Kidney epithelial cell (primary cell): Measurements from ENCODE around the gene GLI1. TPM values are rescaled to one million over a fixed set of nuclear protein-coding genes. Genes with fewer than 3 reads are reported as not detected.

ENCODE experiments used
- DNase-seq: peaks from one replicate; pipeline ENCODE4 v3.0.0-alpha.2; 2010; ENCODE audit warnings: low read depth
- H3K27me3 ChIP-seq: 2 replicates; pipeline ENCODE4 v1.6.0; 2011; ENCODE audit warnings: low read length; ENCODE audit not compliant: control insufficient read depth, insufficient read depth
- H3K36me3 ChIP-seq: 2 replicates; pipeline ENCODE4 v1.5.1; 2011; ENCODE audit warnings: low read length; ENCODE audit not compliant: control insufficient read depth, insufficient read depth
- H3K4me3 ChIP-seq: 2 replicates; pipeline ENCODE4 v1.5.1; 2011; ENCODE audit warnings: low read depth, mild to moderate bottlenecking, control low read depth, low read length
- total RNA-seq: library from RNA; depleted of rRNA; stranded (reverse); fragments of >200 nt; gene quantifications from 2 replicates; pipeline ENCODE4 v1.2.3, GENCODE V29; 2015
- TF ChIP-seq, protein P1 (sequence below): IDR thresholded peaks from 2 replicates; pipeline ENCODE4 v1.5.1; 2011; ENCODE audit warnings: mild to moderate bottlenecking, moderate library complexity, low read length, control low read depth, inconsistent platforms; ENCODE audit not compliant: insufficient read depth, poor library complexity, severe bottlenecking

Gene GLI1
- total RNA-seq, 1 donor from 2014 or later: 1.6 TPM

DNA sequence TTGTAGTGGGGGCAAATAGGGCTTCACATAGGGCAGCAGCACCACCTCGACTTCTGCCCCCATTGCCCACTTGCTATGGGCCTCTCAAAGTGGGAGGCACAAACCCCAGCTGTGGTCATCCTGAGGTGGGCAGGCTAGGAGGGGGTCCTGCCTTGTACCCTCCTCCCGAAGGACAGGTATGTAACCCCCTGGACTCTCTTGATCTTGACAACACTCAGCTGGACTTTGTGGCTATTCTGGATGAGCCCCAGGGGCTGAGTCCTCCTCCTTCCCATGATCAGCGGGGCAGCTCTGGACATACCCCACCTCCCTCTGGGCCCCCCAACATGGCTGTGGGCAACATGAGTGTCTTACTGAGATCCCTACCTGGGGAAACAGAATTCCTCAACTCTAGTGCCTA, 12.1 kb downstream of the GLI1 start:
- H3K4me3 ChIP-seq: no peak overlapping the region
- no peak for DNase-seq
- TF ChIP-seq, protein P1, sequence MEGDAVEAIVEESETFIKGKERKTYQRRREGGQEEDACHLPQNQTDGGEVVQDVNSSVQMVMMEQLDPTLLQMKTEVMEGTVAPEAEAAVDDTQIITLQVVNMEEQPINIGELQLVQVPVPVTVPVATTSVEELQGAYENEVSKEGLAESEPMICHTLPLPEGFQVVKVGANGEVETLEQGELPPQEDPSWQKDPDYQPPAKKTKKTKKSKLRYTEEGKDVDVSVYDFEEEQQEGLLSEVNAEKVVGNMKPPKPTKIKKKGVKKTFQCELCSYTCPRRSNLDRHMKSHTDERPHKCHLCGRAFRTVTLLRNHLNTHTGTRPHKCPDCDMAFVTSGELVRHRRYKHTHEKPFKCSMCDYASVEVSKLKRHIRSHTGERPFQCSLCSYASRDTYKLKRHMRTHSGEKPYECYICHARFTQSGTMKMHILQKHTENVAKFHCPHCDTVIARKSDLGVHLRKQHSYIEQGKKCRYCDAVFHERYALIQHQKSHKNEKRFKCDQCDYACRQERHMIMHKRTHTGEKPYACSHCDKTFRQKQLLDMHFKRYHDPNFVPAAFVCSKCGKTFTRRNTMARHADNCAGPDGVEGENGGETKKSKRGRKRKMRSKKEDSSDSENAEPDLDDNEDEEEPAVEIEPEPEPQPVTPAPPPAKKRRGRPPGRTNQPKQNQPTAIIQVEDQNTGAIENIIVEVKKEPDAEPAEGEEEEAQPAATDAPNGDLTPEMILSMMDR: no peak
- H3K27me3 ChIP-seq: peaks cover 66% of the 10 kb centered on the region
- H3K36me3 ChIP-seq: no peaks in the 10 kb centered on the region

DNA sequence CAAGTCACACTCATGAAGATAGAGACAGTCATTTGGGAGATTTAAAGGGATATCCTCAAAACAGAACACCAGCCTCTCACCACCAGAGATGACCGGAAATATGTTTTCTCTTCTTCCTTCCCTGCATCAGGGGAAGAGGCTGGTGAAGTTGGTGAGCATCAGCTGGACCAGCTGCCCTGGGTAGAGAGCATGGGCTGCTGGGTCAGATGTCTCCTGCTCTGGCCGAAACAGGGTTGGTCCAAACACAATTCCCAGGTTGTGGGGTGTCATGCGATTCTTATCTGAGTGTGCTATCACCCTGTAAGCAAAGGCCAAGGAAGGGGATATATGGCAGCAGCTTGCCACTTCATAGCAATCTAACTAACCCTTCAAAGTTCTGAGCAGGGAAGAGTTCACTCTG, 12.8 kb downstream of the GLI1 start:
- no peak for DNase-seq
- Histone ChIP-seq H3K4me3 (no peak overlapping the region), H3K27me3 (peaks cover 71% of the 10 kb centered on the region), H3K36me3 (no peaks in the 10 kb centered on the region)
- TF ChIP-seq, protein P1: no peak

DNA sequence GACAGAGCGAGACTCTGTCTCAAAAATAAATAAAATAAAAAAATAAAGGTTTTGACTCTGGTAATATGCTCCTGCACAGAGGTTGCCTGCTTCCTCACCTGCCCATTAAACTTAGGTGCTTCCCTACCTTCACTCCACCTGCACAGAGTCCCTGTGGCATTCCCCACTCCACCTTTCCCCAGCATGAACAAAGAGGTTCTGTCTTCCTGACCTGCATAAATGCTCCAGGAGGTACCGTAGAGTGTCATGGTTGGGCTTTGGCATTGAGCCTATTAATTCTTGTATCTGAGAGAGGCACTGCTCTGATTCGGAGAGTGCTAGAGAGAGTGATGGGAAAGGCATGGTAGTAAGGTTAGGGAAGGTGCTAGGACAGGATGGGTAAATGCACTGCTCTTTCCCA, 13.8 kb downstream of the GLI1 start:
- TF ChIP-seq, protein P1: no peak
- no peak overlapping the region for H3K4me3 ChIP-seq
- no peaks in the 10 kb centered on the region for H3K36me3 ChIP-seq
- peaks cover 68% of the 10 kb centered on the region for H3K27me3 ChIP-seq
- DNase-seq: no peak

DNA sequence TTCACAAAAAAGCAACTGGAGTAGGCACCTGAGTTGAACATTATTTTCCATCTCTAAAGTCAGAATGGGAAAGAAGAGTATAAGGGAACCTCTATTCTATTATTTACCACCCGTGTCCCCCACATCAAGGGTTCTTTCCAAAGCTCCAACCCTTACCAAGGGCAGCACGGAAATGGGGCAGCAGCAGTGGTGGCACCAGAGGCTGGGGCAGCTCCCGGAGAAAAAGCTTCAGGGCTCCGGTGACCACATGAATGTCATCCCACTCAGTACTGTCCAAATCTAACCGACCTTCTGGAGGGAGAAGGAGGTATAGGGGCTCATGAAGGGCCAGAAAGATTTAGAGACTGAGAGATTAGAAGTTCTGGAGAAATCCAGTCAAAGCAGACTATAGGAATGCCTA, 14.3 kb downstream of the GLI1 start:
- TF ChIP-seq, protein P1: no peak
- H3K27me3 ChIP-seq: peaks cover 68% of the 10 kb centered on the region
- H3K4me3 ChIP-seq: no peak overlapping the region
- DNase-seq: no peak
- H3K36me3 ChIP-seq: no peaks in the 10 kb centered on the region

DNA sequence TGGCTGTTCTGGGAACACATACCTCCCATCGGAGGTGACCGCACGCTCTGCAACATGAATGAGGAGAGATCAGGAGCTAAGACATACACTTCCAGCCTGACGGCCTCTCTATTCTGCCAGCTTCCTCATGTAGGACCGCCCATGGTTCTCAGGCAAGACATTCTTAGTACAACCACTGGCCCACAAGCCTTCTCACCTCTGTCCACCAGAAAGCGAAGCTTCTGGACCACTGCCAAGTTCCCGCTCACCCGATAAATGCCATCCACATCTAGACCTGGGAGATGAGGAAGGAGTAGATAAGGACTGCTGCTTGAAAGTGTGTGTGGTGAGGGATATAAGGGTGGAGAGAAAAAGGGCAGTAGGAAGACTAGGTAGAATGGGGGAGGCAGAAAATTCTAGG, 14.8 kb downstream of the GLI1 start:
- TF ChIP-seq, protein P1: no peak
- Histone ChIP-seq H3K27me3 (peaks cover 63% of the 10 kb centered on the region), H3K4me3 (no peak overlapping the region), H3K36me3 (no peaks in the 10 kb centered on the region)
- no peak for DNase-seq

DNA sequence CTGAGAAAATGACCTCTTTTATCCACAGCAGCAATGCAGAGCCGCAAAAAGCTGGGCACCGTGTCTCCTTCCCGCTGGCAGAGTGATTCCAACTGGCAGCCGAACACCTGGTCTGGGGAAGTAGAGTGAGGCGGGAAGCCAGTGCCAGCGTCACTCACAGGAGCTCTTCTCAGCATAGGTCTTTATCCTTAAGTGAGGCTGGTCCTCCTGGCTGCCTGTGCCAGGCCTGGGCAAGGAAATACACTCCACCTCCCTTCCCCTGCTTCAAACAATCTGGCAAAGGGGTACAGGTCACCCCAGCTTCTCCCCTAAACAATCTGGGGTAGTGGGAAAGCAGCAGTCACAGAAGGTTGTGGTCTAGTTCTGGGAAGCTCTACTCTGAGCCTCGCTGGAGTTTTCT, 15.3 kb downstream of the GLI1 start:
- H3K27me3 ChIP-seq: peaks cover 63% of the 10 kb centered on the region
- TF ChIP-seq, protein P1: no peak
- no peaks in the 10 kb centered on the region for H3K36me3 ChIP-seq
- DNase-seq: no peak
- no peak overlapping the region for H3K4me3 ChIP-seq
